ENCODE results near the gene HELZ.
A peak's percentile ranks its signal among the peaks of the same experiment; 100 is the strongest.
"Not testable (repeated sequence)": the region's sequence is repeated elsewhere in the genome, so short reads cannot be mapped to it uniquely, and the experiment has no call there.

Gene HELZ

GRCh38 chr17:67278363-67278762, 33.4 kb upstream of the HELZ start:
- no peak for DNase-seq (ENCODE audit: low read depth)

GRCh38 chr17:67276075-67276474, 31.1 kb upstream of the HELZ start:
- no peak overlapping the region for H3K4me3 ChIP-seq (ENCODE audit: control insufficient read depth, low read depth, low read length)
- no peak for TF ChIP-seq CTCF (conservative IDR thresholded peaks at IDR 0.05; ENCODE audit: control insufficient read depth, insufficient read depth, low read depth, low read length)
- no peak for DNase-seq (ENCODE audit: low read depth)

More at GRCh38 chr17:67278363-67278762, 33.4 kb upstream of the HELZ start:
- no peak overlapping the region for H3K4me3 ChIP-seq (ENCODE audit: control insufficient read depth, low read depth, low read length)
- TF ChIP-seq CTCF (conservative IDR thresholded peaks at IDR 0.05; ENCODE audit: control insufficient read depth, insufficient read depth, low read depth, low read length): no peak

GRCh38 chr17:67274466-67274865, 29.5 kb upstream of the HELZ start:
- DNase-seq (ENCODE audit: low read depth): no peak
- H3K4me3 ChIP-seq (ENCODE audit: control insufficient read depth, low read depth, low read length): no peak overlapping the region
- no peak for TF ChIP-seq CTCF (conservative IDR thresholded peaks at IDR 0.05; ENCODE audit: control insufficient read depth, insufficient read depth, low read depth, low read length)

GRCh38 chr17:67273900-67274299, 28.9 kb upstream of the HELZ start:
- no peak for TF ChIP-seq CTCF (conservative IDR thresholded peaks at IDR 0.05; ENCODE audit: control insufficient read depth, insufficient read depth, low read depth, low read length)
- no peak overlapping the region for H3K4me3 ChIP-seq (ENCODE audit: control insufficient read depth, low read depth, low read length)
- no peak for DNase-seq (ENCODE audit: low read depth)

GRCh38 chr17:67272312-67273047, 27.5 kb upstream of the HELZ start:
- peak; percentile 40 for TF ChIP-seq CTCF (conservative IDR thresholded peaks at IDR 0.05; ENCODE audit: control insufficient read depth, insufficient read depth, low read depth, low read length)
- no peak overlapping the region for H3K4me3 ChIP-seq (ENCODE audit: control insufficient read depth, low read depth, low read length)
- DNase-seq (ENCODE audit: low read depth): no peak

- not testable (repeated sequence) for DNase-seq (ENCODE audit: low read depth); H3K4me3 ChIP-seq (ENCODE audit: control insufficient read depth, low read depth, low read length)
Observed at GRCh38 chr17:67271187-67271586, 26.2 kb upstream of the HELZ start.

- DNase-seq (ENCODE audit: low read depth): no peak
- no peak for TF ChIP-seq CTCF (conservative IDR thresholded peaks at IDR 0.05; ENCODE audit: control insufficient read depth, insufficient read depth, low read depth, low read length)
- no peak overlapping the region for H3K4me3 ChIP-seq (ENCODE audit: control insufficient read depth, low read depth, low read length)
Observed at GRCh38 chr17:67270416-67270815, 25.4 kb upstream of the HELZ start.
